DMS114 treated with DMSO at 0.1 percent for 48 hours (cell line): ENCODE data around the gene SMIM21.

Experiments
- DNase-seq: peaks from one replicate; lab custom pipeline; 2025; ENCODE audit not compliant: unreplicated experiment; lab: John Stamatoyannopoulos, UW

SMIM21 gene

GRCh38 chr18:75427603-75428002, at the start of gene SMIM21:
Gene SMIM21, minus strand, starts transcription at chr18:75427703. Its CDS starts 140 bp downstream, at chr18:75427563.
- no peak for DNase-seq

GRCh38 chr18:75475228-75475627, 47.7 kb upstream of the SMIM21 start:
- no peak for DNase-seq

GRCh38 chr18:75474332-75474731, 46.8 kb upstream of the SMIM21 start:
- DNase-seq = no peak

GRCh38 chr18:75473316-75473715, 45.8 kb upstream of the SMIM21 start:
- DNase-seq = no peak

GRCh38 chr18:75472906-75473305, 45.4 kb upstream of the SMIM21 start:
- DNase-seq = no peak

- no peak for DNase-seq
Observed at GRCh38 chr18:75472396-75472795, 44.9 kb upstream of the SMIM21 start.

GRCh38 chr18:75471850-75472249, 44.3 kb upstream of the SMIM21 start:
- DNase-seq = no peak

GRCh38 chr18:75467851-75468250, 40.3 kb upstream of the SMIM21 start:
- DNase-seq = no peak

GRCh38 chr18:75467281-75467795, 39.8 kb upstream of the SMIM21 start:
- DNase-seq = no peak

- DNase-seq = no peak
Observed at GRCh38 chr18:75464356-75464755, 36.9 kb upstream of the SMIM21 start.

- no peak for DNase-seq
Observed at GRCh38 chr18:75462178-75462832, 34.8 kb upstream of the SMIM21 start.

GRCh38 chr18:75456199-75456631, 28.7 kb upstream of the SMIM21 start:
- no peak for DNase-seq

GRCh38 chr18:75455249-75456198, 28.0 kb upstream of the SMIM21 start:
- no peak for DNase-seq

GRCh38 chr18:75454022-75454795, 26.7 kb upstream of the SMIM21 start:
- no peak for DNase-seq

GRCh38 chr18:75450906-75451305, 23.4 kb upstream of the SMIM21 start:
- DNase-seq = no peak

- DNase-seq = no peak
Observed at GRCh38 chr18:75441896-75442295, 14.4 kb upstream of the SMIM21 start.

GRCh38 chr18:75439348-75439747, 11.8 kb upstream of the SMIM21 start:
- no peak for DNase-seq

- DNase-seq = no peak
Observed at GRCh38 chr18:75438891-75439290, 11.4 kb upstream of the SMIM21 start.

GRCh38 chr18:75437979-75438378, 10.5 kb upstream of the SMIM21 start:
- DNase-seq = no peak

- DNase-seq = no peak
Observed at GRCh38 chr18:75433098-75433497, 5.6 kb upstream of the SMIM21 start.

GRCh38 chr18:75429975-75430374, 2.5 kb upstream of the SMIM21 start:
- DNase-seq = no peak
